ENCODE data around the gene SEMA3D. TPM values are rescaled to one million over a fixed set of nuclear protein-coding genes. Genes with fewer than 3 reads are reported as not detected.

Gene SEMA3D
- total and polyA plus RNA-seq, 11 donors, result 0.10 to 8.6 (median 0.88) TPM

DNA sequence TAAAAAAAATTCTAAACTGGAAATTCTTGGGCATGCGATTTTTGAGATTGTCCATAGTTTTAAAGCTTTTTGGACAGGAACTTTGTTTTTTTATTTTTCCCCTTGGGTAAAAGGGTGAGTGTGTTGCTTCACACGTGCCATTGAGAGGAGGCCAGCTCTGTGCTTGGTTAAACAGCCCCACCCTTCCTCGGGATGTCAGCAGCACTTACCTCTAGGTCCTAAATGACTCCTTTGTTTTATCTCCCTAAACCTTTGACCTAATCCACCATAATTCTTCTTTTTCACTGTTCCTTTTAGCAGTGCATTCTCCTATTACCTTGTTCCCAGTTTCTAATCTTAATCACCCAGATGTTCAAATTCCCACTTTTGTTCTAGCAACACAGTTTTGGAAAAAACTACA, 83.5 kb downstream of the SEMA3D start:
- WGBS, 4 donors, result 40 to 56% (median 50%) methylated on average over 3 of the region's 3 CpGs
- no peak overlapping the region for H3K4me3 ChIP-seq
- no peak for TF ChIP-seq POLR2A (IDR thresholded peaks at IDR 0.05)
- H3K27me3 ChIP-seq, result no peaks in the 10 kb centered on the region
- DNase-seq (peak in 3 of 5 donors; percentile 19 to 32 (median 32)), ATAC-seq (peak in 2 of 4 donors; percentile 55 to 63)
- intact Hi-C loops (cut with DNase I), result loop anchor here in 1 of 10 donors (10.0 kb wide), 1 partner anchor 71 kb away; no protein-coding TSS in a partner anchor
- H3K4me1 ChIP-seq, result peaks cover 0 to 32% (median 11%) of the 10 kb centered on the region in 12 donors
- no peaks in the 10 kb centered on the region for H3K9me3 ChIP-seq
- H3K36me3 ChIP-seq, result no peaks in the 10 kb centered on the region
- H3K27ac ChIP-seq, result no peak overlapping the region

GRCh38 chr7:85102813-85103350, 84.0 kb downstream of the SEMA3D start:
- Histone ChIP-seq H3K27me3 (no peaks in the 10 kb centered on the region), H3K4me3 (no peak overlapping the region), H3K9me3 (no peaks in the 10 kb centered on the region), H3K4me1 (peaks cover 0 to 32% (median 11%) of the 10 kb centered on the region in 12 donors), H3K27ac (no peak overlapping the region), H3K36me3 (no peaks in the 10 kb centered on the region)
- intact Hi-C loops (cut with DNase I), result loop anchor here in 1 of 10 donors (10.0 kb wide), 1 partner anchor 72 kb away; no protein-coding TSS in a partner anchor
- no peak for TF ChIP-seq CTCF (IDR thresholded peaks at IDR 0.05)
- TF ChIP-seq POLR2A (IDR thresholded peaks at IDR 0.05), result no peak
- DNase-seq, result no peak
- 26 to 62% (median 32%) methylated on average over 2 of the region's 2 CpGs for WGBS, 4 donors
- peak in 1 of 4 donors; percentile 26 for ATAC-seq

DNA sequence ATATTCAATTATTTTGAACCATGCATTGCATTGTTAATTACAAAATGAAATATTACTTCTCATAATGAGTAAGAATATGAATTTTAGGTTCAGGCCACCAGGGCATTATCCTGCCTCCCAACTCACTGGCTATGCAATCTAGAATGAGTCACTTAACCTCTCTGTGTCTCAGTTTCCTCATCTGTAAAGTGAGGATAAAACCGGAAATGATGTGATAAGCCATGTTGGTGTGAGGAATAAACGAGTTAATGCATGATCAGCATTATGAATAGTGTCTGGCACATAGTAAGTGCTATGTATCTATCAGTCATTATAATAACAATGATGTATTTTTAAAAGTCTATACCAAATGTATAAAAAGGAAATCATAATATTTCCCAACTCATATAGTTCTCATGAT, 85.5 kb downstream of the SEMA3D start:
- WGBS, 4 donors, result 76 to 89% (median 80%) methylated on average over 2 of the region's 2 CpGs
- ATAC-seq (no peak), DNase-seq (no peak)
- no peak overlapping the region for H3K4me3 ChIP-seq
- H3K27me3 ChIP-seq, result no peaks in the 10 kb centered on the region
- no peaks in the 10 kb centered on the region for H3K36me3 ChIP-seq
- H3K27ac ChIP-seq, result no peak overlapping the region
- intact Hi-C loops (cut with DNase I), result loop anchor here in 1 of 10 donors (10.0 kb wide), 1 partner anchor 73 kb away; no protein-coding TSS in a partner anchor
- peaks cover 0 to 34% (median 11%) of the 10 kb centered on the region in 12 donors for H3K4me1 ChIP-seq
- TF ChIP-seq POLR2A (IDR thresholded peaks at IDR 0.05), result no peak
- no peak for TF ChIP-seq CTCF (IDR thresholded peaks at IDR 0.05)
- no peaks in the 10 kb centered on the region for H3K9me3 ChIP-seq

DNA sequence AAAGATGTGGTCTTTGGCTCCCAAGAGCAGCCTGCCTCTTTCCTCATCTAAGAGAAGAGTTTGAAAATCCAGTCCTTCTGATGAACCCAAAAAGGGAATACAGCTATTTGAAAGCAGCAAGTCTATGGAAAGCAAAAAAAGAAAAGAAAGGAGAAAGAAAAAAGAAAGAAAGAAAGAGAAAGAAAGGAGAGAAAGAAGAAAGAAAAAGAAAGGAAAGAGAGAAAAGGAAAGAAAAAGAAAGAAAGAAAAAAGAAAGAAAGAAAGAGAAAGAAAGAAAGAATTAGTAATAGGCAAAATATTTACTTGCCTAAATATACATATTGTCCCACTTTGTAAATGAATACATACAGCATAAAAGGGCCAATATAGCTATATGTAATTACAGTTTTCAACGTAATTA, 89.0 kb downstream of the SEMA3D start:
- Histone ChIP-seq H3K27ac (no peak overlapping the region), H3K36me3 (no peaks in the 10 kb centered on the region), H3K4me3 (no peak overlapping the region), H3K27me3 (no peaks in the 10 kb centered on the region), H3K9me3 (no peaks in the 10 kb centered on the region), H3K4me1 (peaks cover 0 to 32% (median 9%) of the 10 kb centered on the region in 12 donors)
- WGBS, 4 donors, result 87 to 93% (median 89%) methylated on average over 1 of the region's 1 CpG
- intact Hi-C loops (cut with DNase I), result no loop called here
- DNase-seq (no peak), ATAC-seq (no peak)
- no peak for TF ChIP-seq POLR2A (IDR thresholded peaks at IDR 0.05)
- no peak for TF ChIP-seq CTCF (IDR thresholded peaks at IDR 0.05)
